Hematopoietic multipotent progenitor cell treated with erythropoietin and hydrocortisone succinate and interleukin-3 and kit ligand, for 17 days (in vitro differentiated cells): ENCODE results near the gene RAPSN.

Source experiments
- DNase-seq: peaks from one replicate; pipeline ENCODE4 v3.0.0-alpha.2; 2015; ENCODE audit warnings: low spot score

Gene RAPSN

DNA sequence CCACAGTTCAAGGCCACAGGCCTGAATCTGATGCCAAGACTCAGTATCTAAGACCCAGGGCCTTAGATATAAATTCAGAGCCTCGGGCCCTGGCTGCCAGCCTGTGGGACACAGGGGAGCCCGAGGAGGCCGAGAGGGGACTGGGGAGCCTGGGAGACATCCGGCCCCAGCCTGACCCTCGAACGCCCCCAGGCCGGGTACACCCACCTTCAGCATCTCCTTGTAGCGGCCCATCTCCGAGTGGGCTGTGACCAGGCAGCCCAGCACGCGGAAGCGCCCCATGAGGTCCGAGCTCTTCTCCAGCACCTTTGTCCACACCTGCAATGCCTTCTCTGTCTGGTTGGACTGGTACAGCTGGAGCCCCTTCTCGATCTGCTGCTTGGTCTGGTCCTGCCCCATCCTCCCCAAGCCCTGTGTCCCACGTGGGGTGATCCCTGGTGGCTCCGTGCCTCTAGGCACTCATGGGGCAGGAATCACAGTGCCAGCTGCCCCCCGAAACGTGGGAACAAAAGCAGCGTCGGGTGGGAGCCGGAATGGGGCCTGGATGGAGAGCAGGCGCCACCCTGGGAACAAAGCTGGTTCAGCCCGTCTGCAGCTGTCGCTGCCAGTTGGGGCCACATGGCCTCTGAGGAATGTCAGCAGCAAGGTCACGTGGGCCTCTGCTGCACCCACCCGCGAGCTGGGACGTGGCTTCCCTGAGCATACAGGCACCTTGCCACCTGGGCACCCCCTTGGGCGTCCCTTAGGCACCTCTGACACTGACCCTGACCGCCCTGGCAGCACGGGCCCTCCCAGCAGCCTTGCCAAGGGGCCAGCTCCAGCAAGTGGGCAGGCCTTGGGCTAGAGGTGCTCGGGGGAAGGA, at the start of gene RAPSN:
RAPSN (minus strand) TSS at position 571 of the 862 bp plus-strand sequence; CDS start at position 399, 172 bp downstream.
- no peak for DNase-seq

DNA sequence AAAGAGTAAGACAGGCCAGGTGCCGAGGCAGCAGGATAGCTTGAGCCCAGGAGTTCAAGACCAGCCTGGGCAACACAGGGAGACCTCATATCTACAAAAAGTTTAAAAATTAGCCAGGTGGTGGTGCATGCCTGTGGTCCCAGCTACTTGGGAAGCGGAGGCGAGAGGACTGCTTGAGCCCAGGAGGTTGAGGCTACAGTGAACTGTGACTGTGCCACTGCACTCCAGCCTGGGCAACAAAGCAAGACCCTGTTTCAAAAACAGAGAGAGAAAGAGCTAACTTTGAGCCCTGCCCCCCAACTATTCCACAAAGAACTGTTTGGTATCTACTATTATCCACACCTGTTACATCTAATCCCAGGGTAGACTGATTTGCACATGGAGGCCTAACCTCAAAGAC, 49.2 kb upstream of the RAPSN start:
- DNase-seq = no peak

DNA sequence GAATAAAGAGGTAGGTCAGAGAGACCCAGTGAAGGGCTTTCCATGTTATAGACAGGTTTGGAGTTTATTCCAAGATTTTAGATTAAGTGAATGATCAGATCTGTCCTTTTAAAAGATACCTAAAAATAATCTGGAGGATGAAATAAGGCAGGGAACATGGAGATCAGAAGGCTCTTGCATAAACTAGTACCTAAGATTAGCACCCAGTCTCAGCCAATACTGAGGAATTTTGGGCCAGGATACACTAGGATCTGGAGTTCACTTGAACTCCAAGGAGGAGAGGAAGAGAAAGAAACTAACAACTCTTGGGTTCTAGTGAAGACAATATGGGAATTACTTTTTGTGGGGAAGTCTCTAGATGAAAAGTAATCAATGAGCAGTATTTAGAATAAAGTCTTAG, 47.9 kb upstream of the RAPSN start:
- no peak for DNase-seq

DNA sequence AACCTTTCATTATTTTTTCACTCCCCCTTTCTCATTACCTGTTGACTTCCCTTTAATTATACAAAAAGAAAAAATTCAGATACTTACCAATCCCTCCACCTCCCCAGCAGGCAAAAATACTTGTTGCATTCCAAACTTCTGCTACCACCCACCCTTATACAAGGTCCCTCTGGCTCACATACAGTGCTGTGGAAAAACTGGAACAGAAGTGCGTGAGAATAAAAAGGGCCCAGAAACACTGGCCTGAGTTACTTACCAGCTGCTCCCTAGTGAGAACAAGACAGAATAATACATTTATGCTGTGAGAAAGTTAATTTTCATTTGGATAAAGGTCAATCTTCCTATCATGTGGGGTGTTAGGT, 46.9 kb upstream of the RAPSN start:
- DNase-seq = no peak

DNA sequence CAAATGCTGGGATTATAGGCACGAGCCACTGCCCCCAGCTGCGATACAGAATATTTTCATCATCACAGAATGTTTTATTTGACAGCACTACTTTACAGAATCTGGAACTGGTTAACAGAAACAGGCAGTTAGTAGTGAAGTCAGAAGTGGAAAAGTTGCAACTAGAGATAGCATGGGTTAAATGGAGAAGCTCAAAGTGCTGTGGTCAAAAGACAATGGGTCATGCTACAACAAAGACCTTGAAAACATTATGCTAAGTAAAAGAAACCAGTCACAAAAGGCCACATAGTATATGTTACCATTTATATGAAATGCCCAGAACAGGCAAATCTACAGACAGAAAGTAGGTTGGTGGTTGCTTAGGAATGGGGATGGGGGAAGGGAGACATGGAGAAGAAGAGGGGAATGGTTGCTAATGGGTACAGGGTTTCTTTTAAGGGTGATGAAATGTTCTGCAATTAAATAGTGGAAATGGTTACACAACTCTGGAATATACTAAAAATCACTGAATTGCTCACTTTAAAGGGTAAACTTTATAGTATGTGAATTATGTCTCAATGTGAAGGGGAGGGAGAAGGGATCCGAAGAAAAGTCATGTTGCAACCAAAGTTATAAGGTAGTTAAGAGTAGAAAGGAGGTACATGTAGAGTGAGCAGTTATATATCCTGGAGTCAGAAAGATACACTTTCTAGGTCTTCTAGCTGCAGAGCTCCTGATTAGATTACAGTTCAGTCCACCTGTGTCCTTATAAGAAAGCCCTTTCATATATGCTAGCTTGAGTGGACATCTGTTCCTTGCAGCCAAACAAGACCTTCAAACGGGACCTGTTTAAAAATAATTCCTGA, 46.3 kb upstream of the RAPSN start:
- no peak for DNase-seq

DNA sequence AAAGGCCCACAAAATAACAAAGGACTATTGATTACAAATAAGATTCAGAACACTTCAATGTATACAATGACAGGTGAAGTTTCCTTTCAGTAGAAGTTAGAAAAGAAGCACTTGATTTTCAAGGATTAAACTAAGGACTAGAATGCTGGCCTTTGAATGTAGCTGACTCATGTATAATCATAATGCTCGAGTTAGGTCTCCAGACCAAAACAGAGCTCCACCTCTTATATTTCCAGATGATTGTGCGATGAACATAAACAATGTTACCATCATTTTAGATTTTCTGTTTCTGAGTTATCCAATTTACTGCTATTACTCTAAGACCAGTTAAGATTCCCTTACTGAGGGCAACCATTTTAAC, 40.4 kb upstream of the RAPSN start:
- DNase-seq = no peak

DNA sequence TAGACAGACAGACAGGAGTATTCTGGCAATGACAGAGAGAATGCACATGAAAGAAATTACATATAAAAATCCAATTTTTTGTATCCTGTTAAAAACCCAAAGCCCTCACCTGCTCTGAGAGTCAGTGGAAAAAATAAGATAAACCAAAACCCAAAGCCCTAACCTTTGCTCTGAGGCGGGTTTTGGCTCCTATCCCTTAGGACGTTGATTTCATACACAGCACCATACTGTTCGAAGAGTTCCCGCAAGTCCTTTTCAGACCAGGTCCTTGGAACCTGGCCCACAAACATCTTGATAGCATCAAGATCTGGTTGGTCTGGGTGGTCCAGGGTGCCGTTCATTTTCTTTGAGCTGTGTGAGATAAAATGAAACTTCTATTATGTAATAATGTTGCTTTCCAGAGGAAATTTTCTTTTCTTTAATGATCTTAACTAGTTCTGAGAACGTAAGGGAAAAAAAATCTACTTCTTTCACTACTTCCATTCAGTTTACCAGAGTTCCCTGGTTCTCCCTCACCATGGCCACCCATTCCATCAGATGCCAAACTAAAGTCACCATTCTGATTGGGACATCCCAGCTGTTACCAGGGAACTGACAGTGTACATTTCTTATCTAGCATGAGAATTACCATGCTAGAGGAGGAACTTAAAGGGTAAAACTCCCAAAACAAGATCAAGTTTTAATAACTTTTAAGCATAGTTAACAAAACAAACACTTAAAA, 39.9 kb upstream of the RAPSN start:
- no peak for DNase-seq

DNA sequence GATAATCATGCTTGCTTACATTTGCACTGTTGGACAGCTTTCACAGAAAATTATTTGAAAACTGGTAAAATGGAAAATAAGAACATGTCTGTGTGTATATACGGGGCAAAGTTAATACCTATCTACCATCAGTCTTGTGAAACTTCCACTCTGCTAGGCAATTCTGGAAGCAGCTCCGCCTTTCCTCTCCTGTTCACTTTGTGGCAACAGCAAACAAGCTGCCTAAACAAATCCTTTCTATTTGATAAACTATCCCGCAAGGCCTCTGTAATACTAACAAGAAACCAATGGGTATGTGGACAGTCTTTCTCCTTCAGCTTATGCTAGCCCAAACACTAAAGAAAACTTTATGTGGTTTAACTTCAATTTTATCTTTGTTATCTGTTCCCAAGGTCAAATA, 39.2 kb upstream of the RAPSN start:
- DNase-seq = no peak

DNA sequence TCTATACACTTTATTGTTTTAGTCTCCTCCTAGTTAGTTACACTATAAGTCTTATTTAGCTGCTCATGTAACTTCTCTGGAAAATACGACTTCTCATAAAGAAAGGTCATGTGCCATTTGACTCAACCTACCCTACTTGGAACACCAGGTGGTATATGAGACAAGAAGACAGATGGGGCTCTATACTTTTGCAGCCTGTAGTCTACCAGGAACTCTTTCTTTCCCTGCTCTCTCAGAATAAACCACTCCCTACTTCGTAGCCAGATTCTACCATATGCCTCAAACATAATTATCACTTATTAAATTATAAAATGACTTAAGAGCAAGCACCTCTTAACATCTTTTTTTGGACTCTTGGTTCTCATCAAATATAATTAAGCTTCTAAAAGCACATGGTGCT, 38.5 kb upstream of the RAPSN start:
- no peak for DNase-seq

DNA sequence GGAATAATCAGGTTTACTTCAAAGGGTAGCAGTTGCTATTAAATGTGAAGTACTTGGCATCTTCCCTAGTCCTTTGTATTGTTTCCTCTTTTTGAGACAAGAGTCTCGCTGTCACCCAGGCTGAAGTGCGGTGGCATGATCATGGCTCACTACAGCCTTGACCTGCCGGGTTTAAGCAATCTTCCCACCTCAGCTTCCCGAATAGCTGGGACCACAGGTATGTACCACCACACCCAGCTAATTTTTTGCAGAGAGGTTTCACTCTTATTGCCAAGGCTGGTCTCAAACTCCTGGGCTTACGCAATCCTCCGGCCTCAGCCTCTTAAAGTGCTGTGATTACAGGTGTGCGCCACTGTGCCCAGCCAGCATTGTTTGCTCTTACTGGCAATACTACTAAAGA, 36.2 kb upstream of the RAPSN start:
- DNase-seq = no peak

DNA sequence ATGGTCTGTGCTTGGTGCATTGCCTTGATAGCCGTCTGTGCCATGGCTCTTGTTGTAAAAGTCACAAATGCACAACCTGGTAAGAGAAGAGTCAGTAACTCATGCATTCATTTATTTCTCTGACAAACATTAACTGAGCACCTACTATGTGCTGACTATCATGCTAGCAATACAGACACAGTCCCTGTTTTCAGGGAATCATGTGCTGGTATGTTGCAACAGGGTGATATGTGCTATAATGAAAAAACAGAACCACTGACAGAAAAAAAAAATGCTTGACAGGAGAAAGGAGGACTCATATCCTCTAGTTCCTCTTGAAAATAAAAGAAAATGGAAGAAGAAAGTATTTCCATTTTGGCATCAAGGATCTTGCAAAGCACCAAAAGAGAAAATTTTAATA, 34.5 kb upstream of the RAPSN start:
- no peak for DNase-seq

DNA sequence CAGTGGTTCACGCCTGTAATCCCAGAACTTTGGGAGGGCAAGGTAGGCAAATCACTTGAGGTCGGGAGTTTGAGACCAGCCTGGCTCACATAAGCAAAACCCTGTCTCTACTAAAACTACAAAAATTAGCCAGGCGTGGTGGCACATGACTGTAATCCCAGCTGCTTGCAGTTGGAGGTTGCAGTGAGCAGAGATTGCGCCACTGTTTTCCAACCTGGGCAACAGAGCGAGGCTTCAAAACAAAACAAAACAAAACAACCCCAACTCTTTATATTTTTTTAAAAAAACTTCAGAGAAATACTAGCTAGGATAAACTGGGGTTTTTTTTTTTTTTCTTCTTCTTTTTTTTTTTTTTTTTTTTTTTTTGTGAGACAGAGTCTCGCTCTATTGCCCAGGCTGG, 31.8 kb upstream of the RAPSN start:
- DNase-seq = no peak

DNA sequence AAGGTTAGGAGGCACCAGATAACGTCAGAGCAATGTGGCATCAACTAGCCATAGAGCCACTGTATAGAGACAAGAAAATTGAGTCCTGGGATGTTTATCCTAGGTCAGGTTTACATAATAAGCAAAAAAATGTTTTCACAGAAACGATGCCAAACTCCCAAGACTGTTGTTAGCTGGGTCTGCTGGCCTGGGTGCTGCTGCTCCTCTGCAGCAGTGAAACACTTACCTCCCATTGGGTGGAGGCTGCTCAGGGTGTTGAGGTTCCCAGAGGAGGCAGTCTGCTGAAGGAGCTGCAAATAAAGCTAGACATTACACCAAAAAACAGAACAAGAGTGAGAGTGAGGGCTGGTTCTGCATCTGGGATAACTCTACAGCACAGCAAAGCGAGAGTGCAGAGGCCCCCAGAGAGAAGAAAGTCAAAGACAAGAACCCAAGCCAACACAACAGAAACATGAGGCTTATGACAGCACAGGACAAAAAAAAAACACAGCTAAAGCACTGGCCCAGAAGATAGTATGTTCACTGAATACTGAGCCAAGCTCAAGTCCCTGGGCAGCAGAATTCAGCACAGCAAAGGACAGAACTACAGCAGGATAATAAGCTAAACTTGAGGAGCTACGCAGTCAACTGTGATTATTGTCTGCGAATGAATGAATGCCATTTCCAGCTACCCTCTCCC, 29.9 kb upstream of the RAPSN start:
- no peak for DNase-seq

DNA sequence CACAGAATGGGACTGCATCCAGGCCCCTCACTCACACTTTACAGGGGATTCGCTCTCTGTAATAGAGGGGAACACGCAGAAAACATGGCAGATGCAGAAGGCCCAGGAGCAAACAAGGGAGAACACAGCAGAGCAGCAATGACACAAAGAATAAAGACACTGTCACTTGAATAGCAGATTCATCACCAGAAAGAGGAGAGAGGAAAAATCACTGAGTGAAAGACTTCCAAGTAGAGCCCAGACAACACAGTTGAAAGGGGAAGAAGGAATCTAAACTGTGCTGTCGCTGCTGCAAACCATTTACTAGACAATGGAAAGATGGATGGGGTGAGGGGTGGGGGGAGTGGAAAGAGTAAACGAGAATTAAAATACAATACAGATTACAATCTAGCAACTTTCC, 28.8 kb upstream of the RAPSN start:
- no peak for DNase-seq

DNA sequence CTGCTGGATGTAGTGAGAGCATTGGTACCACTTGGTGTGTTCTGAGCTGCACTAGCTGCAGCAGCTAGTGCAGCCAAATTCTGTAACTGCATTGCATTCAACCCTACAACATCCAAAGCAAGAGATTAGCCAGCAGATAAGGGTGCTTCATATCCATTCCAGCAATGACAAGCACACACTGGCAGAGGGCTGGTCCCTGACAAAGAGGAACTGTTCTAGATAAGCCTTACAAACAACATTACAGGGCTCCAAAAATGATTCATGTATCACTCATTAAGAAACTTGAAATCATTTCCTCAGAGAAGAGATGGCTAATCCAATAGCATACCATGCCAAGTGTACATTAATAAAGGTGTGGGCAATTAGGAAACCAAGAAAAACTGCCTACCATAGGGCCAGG, 28.4 kb upstream of the RAPSN start:
- DNase-seq = no peak

DNA sequence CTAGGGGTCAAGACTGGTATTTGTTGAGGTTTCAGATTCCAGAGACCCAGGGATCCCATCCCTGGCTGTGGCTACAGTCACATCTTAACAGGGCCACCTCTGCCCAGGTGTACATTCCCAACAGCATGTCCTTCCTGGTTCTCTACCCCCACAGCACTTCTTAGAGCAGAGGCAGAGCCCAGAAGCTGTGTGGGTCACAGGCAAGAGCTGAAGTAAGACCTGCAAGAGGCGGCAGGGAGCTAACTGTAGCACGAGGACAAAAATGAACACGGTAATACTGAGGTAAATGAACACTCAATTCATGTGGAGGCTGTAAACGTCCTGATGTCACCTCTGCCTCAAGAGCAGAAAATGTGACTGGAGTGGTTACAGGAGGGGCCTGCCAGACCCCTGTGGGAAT, 21.7 kb upstream of the RAPSN start:
- no peak for DNase-seq

DNA sequence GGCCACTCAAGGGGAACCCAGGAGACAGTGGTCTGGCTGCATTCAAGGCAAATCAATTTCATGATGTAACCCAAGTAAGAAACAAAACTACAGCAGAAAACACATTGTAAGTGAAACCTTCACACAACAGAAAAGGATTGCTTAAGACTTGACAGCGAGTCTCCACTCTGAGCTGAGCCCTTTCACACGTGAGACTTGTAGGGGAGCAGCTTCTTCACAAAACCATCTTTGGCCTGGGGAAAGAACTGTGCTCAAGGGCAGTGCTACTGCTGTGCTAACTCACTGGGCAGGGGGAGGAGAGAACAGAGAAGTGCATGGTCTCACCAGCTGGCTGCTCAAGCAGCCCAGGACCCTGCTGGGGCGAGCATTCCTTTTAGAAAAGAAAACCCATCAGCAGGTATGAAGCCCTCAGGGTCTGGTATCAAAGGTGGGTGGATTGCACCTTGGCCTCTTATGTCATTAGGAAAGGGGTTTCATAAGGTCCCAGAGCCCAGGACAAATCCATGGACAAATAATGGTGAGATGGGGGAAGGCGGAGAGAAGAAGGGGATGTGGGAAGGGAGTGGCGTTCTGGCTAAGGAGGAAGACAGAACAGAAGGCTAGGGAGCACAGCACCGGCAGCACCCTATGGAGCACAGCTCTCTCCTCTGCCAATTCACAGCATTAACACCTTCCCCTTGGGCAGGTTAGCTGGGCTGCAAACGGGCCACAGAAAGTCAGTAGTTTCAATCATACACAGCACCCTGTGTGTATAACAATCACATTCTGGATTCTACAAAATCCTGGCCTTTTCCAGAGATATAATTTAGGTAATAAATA, 20.6 kb upstream of the RAPSN start:
- DNase-seq = no peak

DNA sequence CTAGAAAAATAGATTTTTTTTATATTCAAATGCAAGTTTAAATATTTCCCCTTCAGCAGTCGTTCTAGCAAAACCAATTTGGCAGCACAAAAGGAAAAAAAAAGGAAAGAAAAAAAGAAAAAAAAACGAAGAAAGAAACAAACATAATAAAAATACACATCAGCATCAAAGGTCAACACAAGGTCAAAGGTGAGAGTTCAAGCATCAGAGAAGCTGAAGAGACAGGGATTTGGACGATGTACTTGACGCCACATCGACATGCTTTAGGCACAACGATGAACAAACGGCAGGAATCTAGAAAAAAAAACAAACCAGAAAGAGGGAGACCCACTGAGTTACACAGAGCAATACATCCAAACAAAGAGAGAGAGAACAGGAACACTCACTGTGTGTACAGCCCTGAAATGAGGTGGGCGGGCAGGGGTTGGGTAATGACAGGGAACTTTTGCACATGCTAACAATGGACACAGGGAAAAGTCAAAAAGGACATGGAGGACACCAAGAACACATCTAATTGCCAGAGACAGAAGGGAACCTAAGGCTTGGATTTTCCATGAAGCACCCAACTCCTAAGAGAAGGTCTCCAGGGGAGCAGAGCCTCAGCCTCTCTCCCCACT, 19.8 kb upstream of the RAPSN start:
- no peak for DNase-seq

DNA sequence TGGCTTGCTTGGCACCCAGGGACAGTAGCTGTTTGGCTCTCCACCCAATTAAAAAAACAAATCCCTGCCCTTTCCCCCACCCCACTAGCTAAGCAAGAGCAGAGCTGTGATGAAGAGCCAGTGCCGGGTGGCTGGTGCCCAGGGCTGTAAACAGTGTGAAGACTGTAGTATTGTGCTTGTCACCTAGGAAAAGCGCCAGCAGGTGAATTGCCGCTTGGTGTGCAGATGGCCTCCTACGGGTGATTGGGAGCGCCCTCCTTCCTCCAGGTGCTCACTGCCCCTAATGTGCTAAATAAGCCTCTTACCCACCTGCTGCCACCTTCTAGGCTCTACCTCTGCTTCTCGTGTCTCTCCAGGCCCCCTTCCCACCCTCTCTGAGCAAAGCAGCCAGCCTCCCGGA, 18.4 kb upstream of the RAPSN start:
- no peak for DNase-seq

DNA sequence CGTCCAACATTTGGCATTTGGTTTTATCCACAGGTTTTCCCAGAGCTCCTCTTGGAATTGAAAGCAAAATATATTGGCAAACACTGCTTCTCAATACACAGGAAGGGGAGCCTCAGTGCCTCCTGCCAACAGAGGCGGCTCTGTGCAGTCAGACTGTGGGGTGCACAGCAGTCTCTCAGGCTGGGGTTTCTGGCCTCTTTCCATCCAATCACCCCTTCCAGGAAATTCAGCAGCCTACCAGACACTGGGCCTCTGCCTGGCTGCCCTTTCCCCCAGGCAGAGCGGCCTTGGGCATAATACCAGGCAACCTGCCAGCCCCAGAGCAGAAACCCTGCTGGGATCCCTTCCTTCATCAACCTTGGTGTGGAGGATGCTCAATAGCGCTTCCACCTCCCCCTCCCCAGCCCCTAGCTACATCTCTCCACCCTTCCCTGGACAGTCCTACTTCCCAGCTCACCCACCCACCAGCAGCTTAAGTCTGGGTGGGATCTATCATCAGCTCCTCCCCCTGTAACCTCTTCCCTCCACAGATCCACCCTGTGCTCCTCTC, 17.8 kb upstream of the RAPSN start:
- DNase-seq = no peak

DNA sequence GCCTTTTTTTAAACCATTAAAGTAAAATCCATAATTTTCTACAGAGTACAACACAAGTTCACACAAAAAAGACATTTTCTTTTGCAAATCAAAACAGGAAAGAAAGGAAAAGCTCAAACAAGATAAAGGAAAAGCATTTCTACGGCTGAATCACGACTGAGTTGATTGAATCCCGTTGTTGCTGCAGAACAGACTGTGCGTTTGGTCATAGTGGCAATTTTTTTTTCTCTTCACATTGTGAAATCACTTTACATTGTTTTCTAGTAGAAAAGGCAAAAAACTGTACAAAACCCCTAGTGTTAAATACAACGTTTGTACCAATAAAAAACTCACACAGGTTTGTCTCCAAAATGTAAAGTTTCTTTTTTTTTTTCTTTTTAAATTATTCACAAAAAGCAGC, 17.3 kb upstream of the RAPSN start:
- no peak for DNase-seq
